IMR-90 (cell line): ENCODE measurements around the gene TRIM44. TPM values are rescaled to one million over a fixed set of nuclear protein-coding genes. Genes with fewer than 3 reads are reported as not detected.

Experiments used
- ATAC-seq: fragments of 200-7000 bp; cut with Tn5 transposase; 2 replicates; pipeline ENCODE4 v1.9.1; 2020; ENCODE audit warnings: low read depth, mild to moderate bottlenecking, moderate library complexity
- BruUV-seq: library from RNA; stranded (reverse); fragments of 400-500 nt; replicated peaks from 2 replicates; lab custom pipeline; 2021; lab: Mats Ljungman, UMichigan
- CTCF ChIA-PET: fragments of 300-600 bp; formaldehyde crosslinking; extraction: SDS; loops from one replicate; lab custom pipeline; 2021; ENCODE audit warnings: antibody characterized with exemption; lab: Yijun Ruan, JAX
- POLR2A ChIA-PET: fragments of 300-600 bp; sonication (Branson Sonifier 250); formaldehyde crosslinking; loops from one replicate; lab custom pipeline; 2022; ENCODE audit warnings: antibody characterized with exemption; ENCODE audit not compliant: unreplicated experiment; lab: Charles Lee
- DNase-seq: peaks from one replicate; pipeline ENCODE4 v3.0.0; 2013
- H2AFZ ChIP-seq: replicated peaks from 2 replicates; pipeline ENCODE3; 2013; ENCODE audit warnings: low read length, mild to moderate bottlenecking; ENCODE audit not compliant: poor library complexity
- H2AK5ac ChIP-seq: 2 replicates; pipeline ENCODE4 v1.6.1; 2013; ENCODE audit warnings: low read depth, low read length, inconsistent platforms
- H2AK9ac ChIP-seq: replicated peaks from 2 replicates; pipeline ENCODE3; 2013; ENCODE audit warnings: mild to moderate bottlenecking, low read depth, low read length, moderate library complexity; ENCODE audit not compliant: poor library complexity
- H2BK120ac ChIP-seq: 2 replicates; pipeline ENCODE4 v1.6.1; 2013; ENCODE audit warnings: low read depth, low read length, inconsistent platforms
- H2BK15ac ChIP-seq: 3 replicates; pipeline ENCODE4 v1.6.1; 2013; ENCODE audit warnings: low read depth, low read length, inconsistent platforms
- H2BK20ac ChIP-seq: 2 replicates; pipeline ENCODE4 v1.6.1; 2013; ENCODE audit warnings: low read depth, mild to moderate bottlenecking, inconsistent platforms, low read length, moderate library complexity
- H2BK5ac ChIP-seq: 2 replicates; pipeline ENCODE4 v1.6.1; 2013; ENCODE audit warnings: mild to moderate bottlenecking, low read depth, low read length, inconsistent platforms; ENCODE audit not compliant: poor library complexity, severe bottlenecking
- H3K14ac ChIP-seq: replicated peaks from 2 replicates; pipeline ENCODE4 v1.6.1; 2013; ENCODE audit warnings: low read depth, low read length, inconsistent platforms
- H3K18ac ChIP-seq: 2 replicates; pipeline ENCODE4 v1.6.1; 2013; ENCODE audit warnings: low read depth, low read length, control low read depth
- H3K23ac ChIP-seq: 2 replicates; pipeline ENCODE4 v1.6.1; 2013; ENCODE audit warnings: low read depth, low read length, inconsistent platforms
- H3K27ac ChIP-seq: 2 replicates; pipeline ENCODE4 v1.5.1; 2013; ENCODE audit warnings: mild to moderate bottlenecking, control low read depth, low read length; ENCODE audit not compliant: insufficient read depth
- H3K27me3 ChIP-seq: 2 replicates; pipeline ENCODE4 v1.6.1; 2013; ENCODE audit warnings: low read length; ENCODE audit not compliant: control insufficient read depth, insufficient read depth
- H3K36me3 ChIP-seq: 2 replicates; pipeline ENCODE4 v1.6.1; 2013; ENCODE audit warnings: low read length, mixed read lengths; ENCODE audit not compliant: control insufficient read depth, insufficient read depth
- H3K4ac ChIP-seq: 2 replicates; pipeline ENCODE4 v1.6.1; 2013; ENCODE audit warnings: low read depth, low read length, inconsistent platforms
- H3K4me1 ChIP-seq: 2 replicates; pipeline ENCODE4 v1.6.1; 2013; ENCODE audit warnings: low read length, mixed read lengths; ENCODE audit not compliant: control insufficient read depth, insufficient read depth
- H3K4me2 ChIP-seq: 2 replicates; pipeline ENCODE4 v1.6.1; 2013; ENCODE audit warnings: low read depth, mild to moderate bottlenecking, control low read depth, low read length, moderate library complexity
- H3K4me3 ChIP-seq: 2 replicates; pipeline ENCODE4 v1.5.1; 2013; ENCODE audit warnings: low read depth, mild to moderate bottlenecking, control low read depth, low read length, moderate library complexity; ENCODE audit not compliant: insufficient read depth
- H3K56ac ChIP-seq: 2 replicates; pipeline ENCODE4 v1.6.1; 2013; ENCODE audit warnings: low read length, inconsistent platforms; ENCODE audit not compliant: insufficient read depth; ENCODE audit errors: extremely low read depth
- H3K79me1 ChIP-seq, 2 experiments: 2 replicates each; pipeline ENCODE4 v1.6.1; 2013; ENCODE audit warnings: low read length in 2 of 2, inconsistent platforms in 1 of 2, low read depth in 1 of 2
- H3K9ac ChIP-seq: 2 replicates; pipeline ENCODE4 v1.6.1; 2013; ENCODE audit warnings: low read depth, low read length, control low read depth
- H3K9me1 ChIP-seq: 2 replicates; pipeline ENCODE4 v1.6.1; 2013; ENCODE audit warnings: low read length, inconsistent platforms; ENCODE audit not compliant: insufficient read depth
- H3K9me3 ChIP-seq: 2 replicates; pipeline ENCODE4 v1.6.1; 2013; ENCODE audit warnings: low read length; ENCODE audit not compliant: control insufficient read depth, insufficient read depth
- H4K20me1 ChIP-seq: 2 replicates; pipeline ENCODE4 v1.6.1; 2013; ENCODE audit warnings: low read length, inconsistent platforms; ENCODE audit not compliant: insufficient read depth
- H4K5ac ChIP-seq: 2 replicates; pipeline ENCODE4 v1.6.1; 2013; ENCODE audit warnings: mild to moderate bottlenecking, low read depth, low read length, control low read depth
- H4K8ac ChIP-seq, 2 experiments: 2 replicates each; pipeline ENCODE4 v1.6.1; 2013; ENCODE audit warnings: low read depth in 2 of 2, low read length in 2 of 2, control low read depth in 1 of 2, inconsistent platforms in 1 of 2
- H4K91ac ChIP-seq: 2 replicates; pipeline ENCODE4 v1.6.1; 2013; ENCODE audit warnings: low read depth, low read length, inconsistent platforms; ENCODE audit not compliant: insufficient read depth
- BHLHE40 ChIP-seq: fragments of 150-350 bp; IDR thresholded peaks from 2 replicates; pipeline ENCODE4 v1.6.1; 2016; ENCODE audit warnings: mild to moderate bottlenecking, low read depth, low read length
- FOS ChIP-seq: fragments of 150-350 bp; IDR thresholded peaks from 2 replicates; pipeline ENCODE4 v1.6.1; 2016; ENCODE audit warnings: low read depth, low read length
- RCOR1 ChIP-seq: IDR thresholded peaks from 2 replicates; pipeline ENCODE4 v1.6.1; 2012; ENCODE audit warnings: mild to moderate bottlenecking, low read length, improper control_type of control experiment; ENCODE audit not compliant: insufficient replicate concordance
- USF2 ChIP-seq: fragments of 150-350 bp; IDR thresholded peaks from 2 replicates; pipeline ENCODE4 v1.6.1; 2017; ENCODE audit warnings: mild to moderate bottlenecking, antibody characterized with exemption, low read length, low read depth
- WGBS, 2 experiments: methylation state at CpG; one replicate each; pipeline versions ENCODE4 v1.1.5 to v1.1.7; 2013; ENCODE audit warnings: missing lambda C conversion rate in 2 of 2; ENCODE audit not compliant: insufficient read length in 1 of 2; ENCODE audit errors: extremely low coverage in 2 of 2; 5-methylcytosine and 5-hydroxymethylcytosine counted together
- dilution Hi-C: fragments of 300-500 bp; cut with HindIII; formaldehyde crosslinking; loops from one replicate; pipeline ENCODE4 v1.14.3; 2018; ENCODE audit warnings: low sequenced_read_pairs; ENCODE audit not compliant: unreplicated experiment
- in situ Hi-C: fragments of 300-500 bp; cut with MboI; formaldehyde crosslinking; loops from 3 replicates; pipeline ENCODE4 v1.14.3; 2019; ENCODE audit warnings: low sequenced_read_pairs, inconsistent platforms, mixed read lengths
- intact Hi-C: fragments of 100-400 bp; cut with micrococcal nuclease; formaldehyde crosslinking; loops from 2 replicates; pipeline ENCODE4 v1.10.0; 2022
- polyA plus RNA-seq, 3 experiments: library from polyadenylated mRNA; depleted of rRNA; stranded (reverse); fragments of >200 nt; gene quantifications; 2 replicates each; pipeline ENCODE4 v1.2.3, GENCODE V29; 2012; ENCODE audit warnings: low replicate concordance in 1 of 3
- total RNA-seq: library from RNA; depleted of rRNA; stranded (reverse); fragments of >200 nt; gene quantifications from 2 replicates; pipeline ENCODE4 v1.2.3, GENCODE V29; 2012

Gene TRIM44
- total and polyA plus RNA-seq, 2 of the 4 experiments (the other 2 are of a cell fraction): 50.7 to 104 TPM

GRCh38 chr11:35725885-35726284, 63.3 kb downstream of the TRIM44 start:
- POLR2A ChIA-PET: no interaction called here
- Histone ChIP-seq H3K14ac (no peak overlapping the region), H3K56ac (no peak overlapping the region), H3K36me3 (peaks cover 12% of the 10 kb centered on the region), H3K9ac (no peak overlapping the region), H3K23ac (no peak overlapping the region), H3K4me1 (no peaks in the 10 kb centered on the region), H3K27ac (no peak overlapping the region), H3K27me3 (no peaks in the 10 kb centered on the region), H3K9me3 (peaks cover 2% of the 10 kb centered on the region; the same call in 1 of the 2 replicates), H2BK5ac (no peak overlapping the region), H2AFZ (no peak overlapping the region), H3K18ac (no peak overlapping the region), H3K9me1 (peaks cover 3% of the 10 kb centered on the region), H4K5ac (no peak overlapping the region), H2BK120ac (no peak overlapping the region), H4K91ac (no peak overlapping the region), H2BK15ac (no peak overlapping the region), H2BK20ac (no peak overlapping the region), H3K79me1 (peaks cover 21 to 57% of the 10 kb centered on the region in 2 experiments), H3K4me3 (no peak overlapping the region), H3K4ac (no peak overlapping the region), H2AK9ac (no peak overlapping the region), H4K20me1 (peaks cover 28% of the 10 kb centered on the region; the same call in 1 of the 2 replicates), H3K4me2 (no peak overlapping the region), H4K8ac (no peak overlapping the region), H2AK5ac (no peak overlapping the region)
- TF ChIP-seq FOS: no peak
- no peak for TF ChIP-seq RCOR1
- peak; percentile 28; the same call in 1 of the 2 replicates for TF ChIP-seq BHLHE40
- peak; percentile 73; the same call in 1 of the 2 replicates for TF ChIP-seq USF2
- in situ Hi-C loops (no loop called here), intact Hi-C loops (loop anchor here (10.0 kb wide), 1 partner anchor 101 kb away; no protein-coding TSS in a partner anchor), dilution Hi-C loops (no loop called here)
- WGBS, 2 experiments: no CpG with 5 or more reads among the region's 2 CpGs
- CTCF ChIA-PET: no interaction called here
- BruUV-seq: no TSS peak
- ATAC-seq (peak; percentile 40; the same call in 1 of the 2 replicates), DNase-seq (peak; percentile 88)
